Inferior parietal cortex (tissue), 1 donor: ENCODE data around the gene NELL1.

ENCODE experiments used
- DNase-seq: peaks from one replicate; pipeline ENCODE4 v3.0.0-alpha.2; 2016; ENCODE audit errors: extremely low spot score

NELL1 gene

DNA sequence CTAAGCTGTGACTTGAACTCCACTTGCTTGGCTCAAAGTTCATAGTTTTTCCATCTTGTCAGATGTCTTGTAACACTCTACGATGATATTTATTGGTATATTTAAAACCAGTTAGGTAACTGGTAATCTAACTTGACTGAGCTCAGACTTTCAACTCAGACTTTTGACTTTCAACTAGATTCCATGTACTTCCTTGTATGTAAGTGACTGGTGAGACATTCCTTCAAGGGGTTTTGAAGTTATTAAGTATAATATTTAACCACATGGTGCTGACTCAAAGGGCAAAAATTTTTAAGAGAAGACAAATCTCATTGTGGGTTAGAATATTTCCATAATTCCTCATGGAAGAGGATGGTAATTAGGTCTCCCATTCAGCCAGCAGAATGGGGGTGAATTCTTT is 892.2 kb downstream of the NELL1 start:
- DNase-seq = no peak

DNA sequence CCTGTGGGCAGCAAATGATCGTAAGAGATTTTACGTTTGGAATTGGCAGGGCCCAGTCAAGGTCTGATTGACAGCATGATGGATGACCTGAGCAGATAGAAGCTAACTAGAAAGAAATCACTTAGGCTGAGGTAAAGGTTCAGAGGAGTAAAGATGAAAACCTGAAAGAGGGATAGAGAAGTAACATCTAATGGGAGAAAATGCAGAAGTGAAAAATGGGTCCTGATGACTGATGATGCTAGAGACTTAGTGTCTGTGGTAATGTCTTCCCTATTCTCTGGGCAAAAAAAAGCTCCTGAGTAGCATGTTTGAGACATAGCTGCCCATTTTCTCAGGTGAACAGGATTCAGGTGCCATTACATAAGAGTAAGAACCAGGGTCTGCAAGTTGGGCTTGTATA is 894.7 kb downstream of the NELL1 start:
- DNase-seq = no peak

DNA sequence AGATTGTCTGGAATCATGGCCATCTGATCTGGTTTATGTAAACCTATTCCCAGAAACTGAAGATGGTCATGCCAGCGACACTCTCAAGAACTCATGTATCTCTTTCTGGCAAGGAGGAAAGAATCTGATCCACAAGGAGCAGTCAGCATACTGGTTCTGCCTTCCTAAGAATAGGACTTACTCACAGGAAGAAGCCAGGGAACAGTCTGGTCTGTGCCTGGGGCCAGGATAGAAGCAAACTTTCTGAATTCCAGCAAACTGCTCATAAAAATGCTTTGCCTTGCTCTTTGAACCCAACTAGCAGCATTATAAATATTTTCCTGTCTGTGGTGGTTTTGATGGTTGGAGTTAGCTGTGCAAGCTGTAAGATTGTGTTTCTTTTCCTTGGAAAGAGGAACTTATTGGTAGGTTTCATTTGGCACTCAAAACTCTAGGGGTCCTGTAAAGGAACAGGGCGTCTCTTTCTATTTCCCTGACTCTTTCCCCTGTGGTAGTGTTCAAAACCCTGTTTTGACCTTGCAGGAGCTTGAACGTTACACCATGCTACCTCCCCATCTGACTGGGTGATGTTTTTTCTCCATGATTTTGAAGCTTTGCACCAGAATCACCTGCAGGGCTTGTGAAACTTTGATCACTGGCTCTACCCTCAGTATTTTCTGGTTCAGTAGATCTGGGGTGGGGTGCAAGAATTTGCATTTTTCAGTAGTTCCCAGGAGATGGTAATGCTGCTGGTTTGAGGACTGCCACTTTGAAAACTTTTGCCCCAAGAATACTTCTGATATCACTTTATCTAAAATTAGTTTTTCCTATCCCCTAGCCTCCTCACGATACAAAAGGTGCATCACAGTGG is 895.7 kb downstream of the NELL1 start:
- DNase-seq = no peak

DNA sequence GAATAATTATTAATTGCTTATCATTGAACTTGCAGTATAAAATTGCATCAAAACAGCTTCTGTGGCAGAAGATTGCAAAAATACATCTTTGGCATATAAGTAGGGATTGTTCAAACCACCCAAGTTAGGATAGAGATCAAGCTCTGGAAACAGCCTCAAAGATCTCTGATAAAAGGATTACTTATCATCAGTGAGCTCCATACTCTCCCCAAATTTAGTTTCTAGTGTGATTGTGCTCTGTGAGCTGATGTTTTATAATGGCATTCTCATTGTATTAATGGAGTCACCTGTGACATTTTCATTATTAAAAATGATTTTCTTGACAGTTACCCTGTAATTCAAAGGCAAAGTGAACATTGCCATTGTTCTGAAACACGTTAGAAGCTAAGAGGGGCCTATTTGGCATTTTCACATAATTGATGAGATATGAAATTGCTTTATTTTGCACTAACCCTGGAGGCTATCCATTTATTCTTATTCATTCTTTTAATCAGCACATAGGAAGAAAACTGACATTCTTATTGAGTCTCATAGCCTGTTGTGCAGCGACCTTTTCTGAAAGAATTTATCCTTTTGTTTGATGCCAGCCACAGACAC is 897.2 kb downstream of the NELL1 start:
- DNase-seq = no peak

DNA sequence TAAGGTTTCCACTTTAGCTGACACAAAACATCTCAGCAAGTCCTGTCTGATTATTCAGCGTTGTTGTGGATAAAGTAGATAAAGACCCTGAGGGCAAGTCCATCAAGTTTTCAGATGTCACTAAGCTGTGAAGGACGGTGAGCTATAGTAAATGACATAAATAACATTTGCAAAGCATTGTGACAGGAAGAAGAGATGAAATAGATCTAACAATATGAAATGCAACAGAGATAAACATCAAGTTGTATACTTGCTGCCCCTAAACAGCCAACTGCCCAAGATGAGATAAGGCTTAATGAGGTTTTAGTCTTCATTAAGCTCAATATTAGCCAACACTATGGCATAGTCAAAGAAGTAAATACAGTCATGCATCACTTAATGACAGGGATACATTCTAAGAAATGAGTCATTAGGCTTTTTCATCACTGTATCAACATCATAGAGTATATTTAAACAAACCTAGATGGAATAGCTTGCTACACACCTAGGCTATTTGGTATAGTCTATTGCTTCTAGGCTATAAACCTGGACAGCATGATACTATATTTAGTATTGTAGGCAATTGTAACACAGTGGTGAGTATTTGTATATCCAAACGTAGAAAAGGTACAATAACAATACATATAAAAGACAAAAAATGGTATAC is 898.4 kb downstream of the NELL1 start:
- no peak for DNase-seq

DNA sequence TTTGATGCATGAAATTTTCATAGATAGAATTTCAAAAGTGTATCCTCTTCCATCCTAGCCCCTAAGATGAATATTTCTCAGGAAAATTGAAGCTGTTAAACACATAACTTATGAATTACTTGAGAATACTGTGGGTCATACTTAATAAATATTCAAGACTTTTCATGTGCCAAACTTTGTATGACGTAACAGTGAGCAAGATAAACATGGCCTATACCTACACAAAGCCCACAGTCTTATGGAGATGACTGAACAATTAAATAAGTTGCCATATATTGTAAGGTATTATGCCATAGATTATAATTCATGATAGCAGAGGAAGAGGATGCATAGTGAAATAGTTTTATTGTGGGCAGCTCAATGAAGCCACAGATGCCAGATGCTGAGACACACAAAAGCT is 902.8 kb downstream of the NELL1 start:
- DNase-seq = no peak

DNA sequence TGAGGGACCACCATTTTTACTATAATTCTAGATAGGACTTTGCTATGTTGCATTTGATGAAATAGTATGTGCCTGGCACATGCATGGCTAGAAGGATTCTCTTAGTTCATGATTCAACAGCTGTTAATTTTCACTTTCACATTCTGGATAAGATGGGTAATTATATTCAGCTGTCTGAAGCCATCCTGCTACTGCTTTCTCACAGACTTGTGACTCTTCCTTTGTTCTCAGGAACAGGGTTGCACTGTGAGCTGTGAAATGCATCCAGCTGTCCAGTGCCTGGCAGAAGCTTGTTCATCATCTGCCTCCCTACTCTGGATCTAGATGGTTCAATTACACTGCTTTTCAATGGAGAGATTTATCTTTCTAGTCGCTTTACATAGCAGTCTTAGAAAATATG is 913.4 kb downstream of the NELL1 start:
- peak; percentile 61 for DNase-seq

DNA sequence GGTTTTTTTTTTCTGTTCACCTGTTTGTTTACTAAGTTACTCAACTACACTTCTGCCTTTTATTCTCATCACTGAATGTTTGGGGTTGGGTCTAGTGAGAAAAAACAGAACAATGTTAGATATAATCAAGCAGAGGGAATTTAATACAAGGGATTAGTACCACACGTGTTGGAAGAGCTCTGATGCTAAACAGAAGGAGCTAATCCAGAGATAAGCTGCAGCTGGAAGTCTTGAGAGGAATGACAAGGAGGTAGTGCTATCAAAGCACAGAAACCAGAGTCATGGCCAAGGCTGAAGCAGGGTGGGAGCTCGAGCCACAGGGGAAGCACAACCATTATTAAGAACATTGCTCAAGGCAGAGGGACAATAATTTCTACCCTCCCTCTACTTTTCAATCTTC is 919.4 kb downstream of the NELL1 start:
- DNase-seq = no peak

DNA sequence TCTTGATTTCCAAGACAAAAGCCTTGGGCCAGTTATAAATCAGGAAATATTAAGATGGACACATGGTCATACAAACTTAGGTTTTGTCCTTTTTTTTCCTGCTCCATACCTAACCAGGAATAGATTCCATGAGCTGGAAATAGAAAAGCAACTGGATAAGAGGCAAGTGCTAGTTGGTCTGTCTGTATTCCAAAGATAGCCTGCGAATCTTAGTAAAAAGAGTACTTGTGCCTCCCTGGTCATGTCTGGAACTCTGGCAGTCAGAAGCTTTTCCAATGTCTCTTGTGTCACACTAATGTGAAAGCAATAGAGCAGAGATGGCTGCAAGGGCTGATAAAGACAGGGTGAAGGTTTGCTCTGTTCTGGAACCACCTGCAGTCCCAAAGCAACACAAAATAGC is 933.3 kb downstream of the NELL1 start:
- no peak for DNase-seq

DNA sequence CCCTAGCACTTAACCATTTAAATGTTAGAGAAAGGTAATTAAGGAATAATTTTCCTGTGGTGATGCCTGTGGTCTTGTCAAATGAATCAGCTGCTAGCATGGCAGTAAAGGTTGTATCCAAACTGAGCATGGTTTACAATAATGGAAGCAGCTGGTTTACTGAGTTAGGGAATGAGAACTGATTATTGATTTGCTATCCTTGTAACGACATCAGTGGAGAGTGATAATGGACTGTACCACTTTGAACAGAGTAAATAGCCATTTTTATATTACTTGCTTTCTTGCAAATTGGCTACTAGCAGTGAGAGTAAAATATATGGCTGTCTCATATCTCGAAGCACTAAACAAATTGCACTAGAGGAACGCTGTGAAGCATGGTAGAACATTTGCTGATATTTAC is 934.5 kb downstream of the NELL1 start:
- no peak for DNase-seq

DNA sequence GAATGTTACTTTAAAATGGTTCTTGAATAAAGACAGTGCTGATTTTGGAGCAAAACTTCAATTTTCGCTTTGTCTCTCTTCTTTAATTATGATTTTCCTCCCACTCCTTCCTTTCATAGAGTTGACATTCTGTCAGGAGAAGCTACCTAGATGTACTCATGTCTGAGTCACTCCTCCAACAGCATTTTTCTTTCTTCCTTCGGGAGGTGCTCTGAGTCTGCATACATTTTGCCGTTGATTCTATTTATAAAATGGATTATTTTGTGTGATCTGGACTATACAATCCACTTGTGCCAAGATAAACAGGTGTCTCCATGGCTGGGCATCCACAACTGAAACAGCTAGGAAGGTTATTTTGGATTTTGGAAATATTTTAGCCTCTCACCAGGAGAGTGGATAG is 935.2 kb downstream of the NELL1 start:
- no peak for DNase-seq

DNA sequence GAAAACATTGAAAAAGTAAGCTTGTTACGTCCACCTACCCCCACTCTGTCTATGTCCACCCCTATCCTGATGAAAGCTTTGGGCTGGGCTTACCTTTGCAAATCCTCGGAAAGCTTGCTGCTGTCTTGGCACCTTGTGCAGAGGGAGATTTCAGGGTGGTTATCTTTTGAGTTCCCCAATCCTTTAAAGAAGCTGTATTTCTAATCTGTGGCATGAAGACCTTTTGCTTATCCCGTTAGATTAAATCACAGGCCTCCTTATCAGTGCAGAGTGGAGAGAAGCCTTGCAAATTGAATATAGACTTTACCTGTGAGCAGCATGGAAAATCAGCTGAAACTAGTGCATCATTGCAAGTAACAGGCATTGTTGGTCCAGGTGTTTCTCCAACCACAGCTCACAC is 942.9 kb downstream of the NELL1 start:
- no peak for DNase-seq

DNA sequence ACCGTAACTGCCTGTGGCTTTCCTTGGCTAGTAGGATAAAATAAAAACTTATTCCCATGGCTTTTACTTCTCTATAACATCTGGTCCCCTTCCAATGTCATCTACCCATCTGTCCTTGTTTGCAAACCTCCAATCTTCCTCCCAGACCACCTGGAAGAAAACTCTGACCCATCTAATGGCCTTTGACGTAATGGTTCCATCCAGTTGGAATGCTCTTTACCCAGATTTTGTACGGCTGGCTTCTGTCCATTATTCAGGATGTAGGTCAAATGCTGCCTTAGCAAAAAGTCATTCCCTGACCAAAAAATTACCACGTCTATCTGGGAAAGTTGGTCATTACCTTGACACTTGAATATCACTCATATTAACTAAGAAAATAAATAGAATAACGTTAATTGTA is 945.6 kb downstream of the NELL1 start:
- no peak for DNase-seq

DNA sequence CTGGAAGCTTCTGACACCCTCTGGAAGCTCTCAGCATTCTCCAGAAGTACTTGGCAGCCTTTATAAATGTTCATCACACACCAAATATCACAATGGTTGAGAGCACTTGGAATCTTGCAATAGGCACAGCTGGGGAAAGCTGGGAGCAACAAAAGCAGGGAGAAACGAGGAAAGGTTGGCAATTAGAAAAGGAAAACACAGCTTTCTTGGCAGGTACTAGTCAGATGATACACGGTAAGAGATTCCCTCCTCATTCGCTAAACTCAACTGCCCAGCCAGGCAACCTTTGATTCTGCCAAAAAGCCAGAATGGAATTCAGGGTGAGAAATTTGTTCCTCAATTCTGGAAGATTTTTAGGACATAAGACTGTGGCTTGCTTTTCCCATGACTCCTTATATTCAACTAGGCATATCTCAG is 946.6 kb downstream of the NELL1 start:
- no peak for DNase-seq

DNA sequence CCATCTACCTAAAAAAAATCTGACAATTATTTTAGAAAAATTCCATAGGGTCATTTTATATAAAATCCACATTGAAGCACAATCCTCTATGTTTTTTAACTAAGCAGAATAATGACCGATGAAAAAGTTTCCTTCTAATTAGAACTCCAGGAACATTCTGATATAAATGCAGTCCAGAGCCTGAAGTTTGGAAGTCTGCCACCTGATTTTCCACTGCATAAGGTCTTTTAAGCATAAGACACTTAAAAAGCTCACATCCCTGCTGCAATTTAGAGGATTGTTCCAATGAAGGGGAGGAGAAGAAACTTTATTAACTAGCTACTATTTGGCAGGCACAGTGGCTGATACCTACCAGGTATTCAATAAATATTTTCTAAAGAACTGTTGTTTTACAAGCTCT is 953.2 kb downstream of the NELL1 start:
- DNase-seq = no peak

DNA sequence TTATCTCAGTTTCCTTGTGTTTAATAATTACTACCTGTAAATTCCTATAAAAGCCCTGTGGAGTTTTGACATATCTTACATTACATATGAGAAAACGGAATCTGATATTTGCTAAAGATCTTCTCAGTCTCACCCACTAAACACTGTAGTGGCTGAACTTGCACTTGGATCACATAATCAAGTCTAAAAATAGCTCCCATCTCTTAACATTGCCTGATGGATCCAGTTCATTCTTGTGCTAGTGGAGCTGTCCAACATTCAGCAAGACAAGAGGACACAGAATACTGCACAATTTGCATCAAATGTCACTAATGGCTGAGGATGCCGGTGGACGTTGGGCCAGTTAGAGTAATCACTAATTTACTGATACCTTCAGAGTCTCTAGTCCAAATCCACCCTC is 953.6 kb downstream of the NELL1 start:
- no peak for DNase-seq
